ENCODE results near the gene RAB29.

- TF ChIP-seq CTCF (IDR thresholded peaks at IDR 0.05; ENCODE audit: extremely low read depth in 1 of 2, insufficient read depth in 1 of 2, low read depth in 1 of 2, low read length in 2 of 2) (no peak), POLR2AphosphoS5 (IDR thresholded peaks at IDR 0.05; ENCODE audit: insufficient read depth, low read depth, low read length) (no peak), POLR2A (IDR thresholded peaks at IDR 0.05; ENCODE audit: low read depth, low read length) (no peak), EZH2 (IDR thresholded peaks at IDR 0.05; ENCODE audit: borderline replicate concordance, low read depth, low read length, severe bottlenecking) (no peak)
These were observed 56.3 kb downstream of the RAB29 start for GRCh38 chr1:205719015-205719414.

Measured in endothelial cell of umbilical vein (primary cell).